ENCODE measurements around the gene MYL9. TPM values are rescaled to one million over a fixed set of nuclear protein-coding genes. Genes with fewer than 3 reads are reported as not detected.

MYL9 gene
- total RNA-seq, 2 experiments from 2014 or later = not detected

- no peak for DNase-seq (ENCODE audit: low spot score)
- no peaks in the 10 kb centered on the region for H4K20me1 ChIP-seq (ENCODE audit: insufficient read depth, low read length)
- CTCF ChIA-PET (ENCODE audit: unreplicated experiment) = no interaction called here
- no peaks in the 10 kb centered on the region for H3K36me3 ChIP-seq (ENCODE audit: insufficient read depth, low read length)
- no TSS peak for BruUV-seq (replicated peaks)
- no peaks in the 10 kb centered on the region for H3K9me2 ChIP-seq (ENCODE audit: insufficient read depth, low read length)
- H3K4me3 ChIP-seq (ENCODE audit: low read depth, low read length, poor library complexity, severe bottlenecking) = no peak overlapping the region
- POLR2A ChIA-PET = no interaction called here
- no peak overlapping the region for H3K4me2 ChIP-seq (ENCODE audit: low read length)
- intact Hi-C loops (cut with micrococcal nuclease; ENCODE audit: unreplicated experiment) = no loop called here
- no peak for TF ChIP-seq EZH2phosphoT487 (IDR thresholded peaks at IDR 0.05; ENCODE audit: borderline replicate concordance, low read depth, low read length)
- TF ChIP-seq, protein P1, sequence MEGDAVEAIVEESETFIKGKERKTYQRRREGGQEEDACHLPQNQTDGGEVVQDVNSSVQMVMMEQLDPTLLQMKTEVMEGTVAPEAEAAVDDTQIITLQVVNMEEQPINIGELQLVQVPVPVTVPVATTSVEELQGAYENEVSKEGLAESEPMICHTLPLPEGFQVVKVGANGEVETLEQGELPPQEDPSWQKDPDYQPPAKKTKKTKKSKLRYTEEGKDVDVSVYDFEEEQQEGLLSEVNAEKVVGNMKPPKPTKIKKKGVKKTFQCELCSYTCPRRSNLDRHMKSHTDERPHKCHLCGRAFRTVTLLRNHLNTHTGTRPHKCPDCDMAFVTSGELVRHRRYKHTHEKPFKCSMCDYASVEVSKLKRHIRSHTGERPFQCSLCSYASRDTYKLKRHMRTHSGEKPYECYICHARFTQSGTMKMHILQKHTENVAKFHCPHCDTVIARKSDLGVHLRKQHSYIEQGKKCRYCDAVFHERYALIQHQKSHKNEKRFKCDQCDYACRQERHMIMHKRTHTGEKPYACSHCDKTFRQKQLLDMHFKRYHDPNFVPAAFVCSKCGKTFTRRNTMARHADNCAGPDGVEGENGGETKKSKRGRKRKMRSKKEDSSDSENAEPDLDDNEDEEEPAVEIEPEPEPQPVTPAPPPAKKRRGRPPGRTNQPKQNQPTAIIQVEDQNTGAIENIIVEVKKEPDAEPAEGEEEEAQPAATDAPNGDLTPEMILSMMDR (conservative IDR thresholded peaks at IDR 0.05; ENCODE audit: low read length) = no peak
- H3K79me2 ChIP-seq (ENCODE audit: insufficient read depth, low read depth, low read length) = no peaks in the 10 kb centered on the region
- no peaks in the 10 kb centered on the region for H3K4me1 ChIP-seq (ENCODE audit: insufficient read depth, low read length, poor library complexity, severe bottlenecking)
- H3K27ac ChIP-seq (ENCODE audit: low read depth, low read length, poor library complexity, severe bottlenecking) = no peak overlapping the region
- H2AFZ ChIP-seq (ENCODE audit: low read length) = no peak overlapping the region
- H3K9me3 ChIP-seq (ENCODE audit: low read length) = no peaks in the 10 kb centered on the region
Measured at GRCh38 chr20:36543184-36544133, 2.1 kb downstream of the MYL9 start.

DNA sequence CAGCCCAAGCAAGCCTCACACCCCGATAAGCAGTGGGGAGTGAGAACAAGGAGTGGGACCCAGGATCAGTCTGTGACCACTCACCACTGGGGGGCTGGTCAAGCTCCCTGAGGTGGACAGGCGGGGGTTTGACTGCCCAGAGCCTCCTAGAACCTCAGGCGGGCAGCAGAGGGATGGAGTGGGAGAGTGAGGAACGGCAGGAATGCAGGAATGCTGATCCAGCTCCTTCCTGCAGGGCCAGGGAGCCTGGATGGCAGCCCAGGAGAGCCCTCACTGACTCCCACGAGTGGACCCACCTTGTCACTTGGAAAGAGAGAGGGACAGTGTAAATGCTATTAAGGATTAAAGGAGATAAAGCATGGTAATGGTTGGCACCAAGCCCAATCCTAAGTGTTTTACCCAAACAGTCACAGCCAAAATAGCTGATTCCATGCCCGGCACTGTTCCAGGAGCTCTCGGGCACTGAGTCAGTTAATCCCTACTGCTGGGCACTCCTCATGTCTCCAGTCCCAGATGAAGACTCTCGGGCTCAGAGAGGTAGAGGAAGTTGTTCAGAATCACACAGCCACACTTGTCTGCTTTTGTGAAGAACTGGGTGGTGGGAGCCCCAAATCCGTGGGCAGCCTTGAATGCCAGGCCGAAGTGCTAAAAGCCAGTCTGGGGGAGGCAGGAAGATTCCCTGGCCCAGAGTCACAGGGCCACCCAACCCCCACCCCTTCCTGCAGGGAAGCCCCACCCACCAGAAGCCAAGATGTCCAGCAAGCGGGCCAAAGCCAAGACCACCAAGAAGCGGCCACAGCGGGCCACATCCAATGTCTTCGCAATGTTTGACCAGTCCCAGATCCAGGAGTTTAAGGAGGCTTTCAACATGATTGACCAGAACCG lies 3.1 kb downstream of the MYL9 start:
- ChIA-PET CTCF (ENCODE audit: unreplicated experiment) (no interaction called here), POLR2A (no interaction called here)
- Histone ChIP-seq H3K36me3 (ENCODE audit: insufficient read depth, low read length) (no peaks in the 10 kb centered on the region), H2AFZ (ENCODE audit: low read length) (no peak overlapping the region), H3K79me2 (ENCODE audit: insufficient read depth, low read depth, low read length) (no peaks in the 10 kb centered on the region), H3K9me3 (ENCODE audit: low read length) (no peaks in the 10 kb centered on the region), H3K4me3 (ENCODE audit: low read depth, low read length, poor library complexity, severe bottlenecking) (no peak overlapping the region), H3K27ac (ENCODE audit: low read depth, low read length, poor library complexity, severe bottlenecking) (no peak overlapping the region), H3K9me2 (ENCODE audit: insufficient read depth, low read length) (no peaks in the 10 kb centered on the region), H3K4me2 (ENCODE audit: low read length) (no peak overlapping the region), H4K20me1 (ENCODE audit: insufficient read depth, low read length) (no peaks in the 10 kb centered on the region), H3K4me1 (ENCODE audit: insufficient read depth, low read length, poor library complexity, severe bottlenecking) (no peaks in the 10 kb centered on the region)
- no peak for DNase-seq (ENCODE audit: low spot score)
- BruUV-seq (replicated peaks) = no TSS peak
- intact Hi-C loops (cut with micrococcal nuclease; ENCODE audit: unreplicated experiment) = no loop called here
- TF ChIP-seq, protein P1 (conservative IDR thresholded peaks at IDR 0.05; ENCODE audit: low read length) = no peak
- TF ChIP-seq EZH2phosphoT487 (IDR thresholded peaks at IDR 0.05; ENCODE audit: borderline replicate concordance, low read depth, low read length) = no peak
